HG03439 (cell line): ENCODE results near the gene C10orf53.

Source experiments
- ATAC-seq: cut with Tn5 transposase; IDR thresholded peaks from one replicate; pipeline ENCODE4 v1.9.1; 2021; ENCODE audit warnings: mild to moderate bottlenecking, moderate library complexity; ENCODE audit not compliant: unreplicated experiment

The C10orf53 gene, protein sequence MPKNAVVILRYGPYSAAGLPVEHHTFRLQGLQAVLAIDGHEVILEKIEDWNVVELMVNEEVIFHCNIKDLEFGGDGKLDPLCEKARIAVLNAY

GRCh38 chr10:49679480-49679893 is at the start of gene C10orf53:
TSS of gene C10orf53 (plus strand) at chr10:49679651. CDS start at chr10:49679698, 47 bp downstream.
- ATAC-seq, result no peak

GRCh38 chr10:49631975-49632374 is 47.5 kb upstream of the C10orf53 start:
- ATAC-seq, result no peak

GRCh38 chr10:49632406-49633317 is 46.8 kb upstream of the C10orf53 start:
- no peak for ATAC-seq

DNA sequence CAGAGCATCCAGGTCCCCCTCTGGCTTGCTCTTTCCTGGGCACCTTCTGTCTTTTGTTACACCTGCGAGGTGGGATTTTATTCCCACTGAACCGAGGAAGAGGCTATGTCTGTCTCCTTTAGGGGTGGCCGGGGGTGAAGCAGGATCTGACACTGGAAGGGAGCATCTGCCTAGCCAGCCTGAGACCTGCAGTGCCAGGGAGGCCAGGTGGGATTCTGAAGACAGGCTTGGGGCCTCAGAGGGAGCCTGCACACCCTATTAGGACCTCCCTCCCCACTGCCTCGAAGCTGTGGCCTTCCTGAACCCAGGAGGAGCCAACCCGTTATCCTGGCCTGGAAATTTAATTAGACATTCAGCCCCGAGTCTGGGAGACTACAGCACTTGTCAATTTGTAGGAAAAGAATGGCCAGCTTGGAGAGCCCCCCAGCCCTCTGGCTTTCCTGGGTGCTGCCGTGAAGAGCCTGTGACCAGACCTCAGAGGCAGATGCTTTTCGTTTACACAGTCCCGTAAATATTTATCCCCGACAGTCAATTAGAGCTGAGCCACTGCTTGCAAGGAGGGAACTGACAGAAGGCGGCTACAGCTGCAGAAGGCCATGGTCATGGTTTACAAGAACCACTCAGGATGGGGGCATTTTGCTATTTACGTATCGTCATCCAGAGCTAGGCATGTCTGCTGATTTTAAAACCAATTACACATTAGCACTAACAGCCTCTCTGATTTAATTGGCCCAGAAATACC is 46.0 kb upstream of the C10orf53 start:
- no peak for ATAC-seq

DNA sequence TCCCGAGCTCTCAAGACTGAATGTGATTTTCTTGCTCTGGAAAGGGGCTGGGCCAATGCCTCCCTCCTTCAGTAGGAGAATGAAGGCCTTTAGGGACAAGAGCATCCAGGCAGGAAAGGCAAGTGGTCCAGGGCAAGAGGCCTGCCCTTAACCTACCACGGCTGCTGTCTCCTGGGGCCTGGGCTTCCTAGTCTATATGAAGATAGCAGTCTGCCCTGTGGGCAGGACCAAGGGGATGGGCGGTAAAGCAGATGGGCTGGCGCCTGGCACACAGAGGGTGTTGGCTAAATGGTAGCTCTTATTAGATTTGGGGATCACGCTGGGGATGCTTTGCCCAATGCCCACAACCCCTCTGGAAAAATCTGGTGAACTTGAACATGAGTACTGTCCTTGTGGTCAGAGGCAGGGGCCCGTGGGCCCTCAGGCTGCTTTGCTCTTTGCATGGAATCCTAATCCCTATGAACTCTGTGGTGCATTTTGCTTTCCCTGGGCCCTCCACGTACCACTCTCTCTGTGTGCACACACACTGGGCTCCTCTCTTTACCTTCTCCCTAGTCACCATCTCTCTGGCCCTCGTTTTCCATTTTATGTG is 45.3 kb upstream of the C10orf53 start:
- no peak for ATAC-seq

DNA sequence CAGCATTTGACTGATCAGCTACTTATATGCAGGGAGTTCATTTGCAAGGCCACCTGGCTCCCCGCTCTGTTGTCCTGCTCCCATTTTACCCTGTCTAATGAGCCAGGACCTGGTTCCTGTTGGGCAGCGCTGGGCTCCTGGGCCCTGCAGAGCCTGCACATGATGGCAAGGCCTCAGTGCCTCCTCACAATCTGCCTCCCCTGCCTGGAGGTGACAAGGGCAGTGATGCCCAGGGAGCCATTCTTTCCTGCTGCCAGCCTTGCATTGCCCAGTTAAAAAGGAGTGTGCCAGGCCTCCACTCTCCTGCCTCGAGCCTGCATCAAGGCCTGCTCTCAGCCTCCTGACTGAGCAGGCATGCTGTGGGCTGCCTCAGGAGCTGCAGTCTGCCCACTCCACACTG is 37.1 kb upstream of the C10orf53 start:
- ATAC-seq, result no peak

- no peak for ATAC-seq
Observed at GRCh38 chr10:49643241-49644034, 36.0 kb upstream of the C10orf53 start.

DNA sequence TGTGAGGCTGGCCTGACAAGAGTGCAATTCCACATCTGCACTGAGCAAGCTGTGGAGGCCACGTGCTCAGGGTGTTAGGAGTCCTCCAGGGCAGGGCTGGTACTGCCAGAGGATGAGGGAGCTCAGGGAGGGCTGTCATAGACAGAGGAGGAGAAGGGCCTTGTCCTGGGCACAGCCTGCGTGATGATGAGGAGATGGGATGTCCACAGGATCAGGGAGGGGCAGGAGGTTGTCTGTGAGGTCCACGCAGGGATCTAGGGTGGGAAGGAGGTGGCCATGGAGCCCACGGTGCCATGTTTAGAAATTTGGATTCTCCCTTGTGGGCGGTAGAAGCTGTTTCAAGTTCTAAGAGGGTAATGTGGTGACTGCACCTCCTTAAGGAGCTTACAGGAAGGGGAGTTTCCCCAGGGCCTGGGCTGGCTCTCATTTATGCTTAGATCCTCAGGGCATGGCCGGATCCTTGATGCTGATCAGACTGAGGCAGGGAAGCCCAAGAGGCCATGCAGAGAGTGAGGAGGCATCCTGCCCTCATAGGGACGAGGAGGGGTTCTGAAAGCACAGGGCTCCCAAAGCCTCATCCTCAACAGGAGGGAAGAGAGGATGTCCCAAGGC is 35.3 kb upstream of the C10orf53 start:
- no peak for ATAC-seq

DNA sequence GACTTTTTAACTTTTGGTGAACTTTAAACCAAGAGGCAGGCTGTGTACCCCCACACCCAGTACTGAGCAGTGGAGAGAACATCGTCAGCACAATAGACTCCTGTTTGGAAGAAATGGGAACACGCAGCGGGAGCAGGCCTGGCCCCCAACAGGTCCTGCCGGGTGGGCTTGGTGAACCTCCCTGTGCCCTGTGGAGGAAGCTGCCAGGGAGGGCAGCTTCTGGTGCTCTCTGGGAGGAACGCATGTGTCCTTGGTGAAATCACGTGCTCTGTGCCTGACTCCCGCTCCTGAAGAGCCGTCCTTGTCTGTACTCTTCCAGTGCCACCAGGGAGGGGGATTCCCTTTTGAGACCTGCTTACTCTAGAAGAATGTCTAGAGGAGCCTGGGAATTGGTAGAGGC is 34.0 kb upstream of the C10orf53 start:
- no peak for ATAC-seq

DNA sequence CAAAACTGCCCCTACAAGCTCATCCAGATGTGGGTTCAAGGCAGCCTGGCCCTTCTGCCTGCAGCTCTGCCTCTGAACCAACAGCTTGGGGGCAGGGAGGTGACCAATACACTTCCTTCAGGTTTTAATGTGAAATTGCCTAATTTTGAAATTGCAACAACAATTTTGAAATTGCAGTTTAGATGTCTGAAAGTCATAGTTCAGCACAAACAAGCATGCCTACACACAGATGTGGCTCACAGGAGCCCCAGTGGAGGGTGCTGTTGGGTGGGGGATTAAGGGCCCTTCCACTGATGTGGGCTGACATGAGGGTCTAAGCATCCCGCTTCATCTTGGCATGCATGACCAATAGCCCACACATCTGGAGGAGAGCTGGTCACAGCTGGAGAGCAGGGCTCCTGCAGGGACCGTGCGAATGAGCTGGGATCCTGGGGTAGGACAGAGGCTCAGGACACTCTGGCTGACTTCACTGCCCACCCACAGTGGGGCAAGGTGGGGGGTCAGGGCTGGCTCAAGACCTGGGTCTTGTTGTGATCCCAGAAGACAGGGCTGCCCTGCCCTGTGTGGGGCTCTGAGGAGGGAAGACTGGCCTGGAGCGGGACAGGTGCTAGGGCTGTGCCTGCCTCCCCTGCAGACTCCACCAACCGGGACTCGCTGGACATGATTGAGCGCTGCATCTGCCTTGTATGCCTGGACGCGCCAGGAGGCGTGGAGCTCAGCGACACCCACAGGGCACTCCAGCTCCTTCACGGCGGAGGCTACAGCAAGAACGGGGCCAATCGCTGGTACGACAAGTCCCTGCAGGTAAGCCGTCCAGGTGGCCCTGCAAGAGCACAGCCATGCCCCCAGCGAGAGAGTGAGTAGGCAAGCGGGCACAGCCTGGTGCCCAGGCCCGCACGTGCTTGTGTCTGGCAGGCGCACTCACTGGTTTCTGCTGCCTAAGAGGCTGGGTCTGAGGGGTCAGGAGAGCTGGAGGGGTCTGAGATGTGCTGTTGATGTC is 33.3 kb upstream of the C10orf53 start:
- ATAC-seq, result no peak

DNA sequence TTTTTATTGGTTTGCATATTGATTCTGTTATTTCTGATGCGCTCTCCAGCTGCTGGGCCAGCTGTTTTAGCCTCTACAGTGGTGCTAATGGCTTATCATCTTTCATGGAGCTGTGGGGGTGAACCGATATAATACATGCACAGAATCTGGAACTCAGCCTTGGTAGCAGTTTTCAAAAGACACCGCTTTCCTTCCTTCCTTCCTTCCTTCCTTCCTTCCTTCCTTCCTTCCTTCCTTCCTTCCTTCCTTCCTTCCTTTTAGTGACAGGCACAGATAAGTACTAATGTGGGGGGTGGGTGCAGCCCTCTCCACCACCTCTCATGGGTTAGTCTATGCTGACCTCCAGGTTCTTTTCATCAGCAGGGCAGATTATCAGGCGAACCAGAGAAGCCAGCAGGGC is 31.9 kb upstream of the C10orf53 start:
- no peak for ATAC-seq

DNA sequence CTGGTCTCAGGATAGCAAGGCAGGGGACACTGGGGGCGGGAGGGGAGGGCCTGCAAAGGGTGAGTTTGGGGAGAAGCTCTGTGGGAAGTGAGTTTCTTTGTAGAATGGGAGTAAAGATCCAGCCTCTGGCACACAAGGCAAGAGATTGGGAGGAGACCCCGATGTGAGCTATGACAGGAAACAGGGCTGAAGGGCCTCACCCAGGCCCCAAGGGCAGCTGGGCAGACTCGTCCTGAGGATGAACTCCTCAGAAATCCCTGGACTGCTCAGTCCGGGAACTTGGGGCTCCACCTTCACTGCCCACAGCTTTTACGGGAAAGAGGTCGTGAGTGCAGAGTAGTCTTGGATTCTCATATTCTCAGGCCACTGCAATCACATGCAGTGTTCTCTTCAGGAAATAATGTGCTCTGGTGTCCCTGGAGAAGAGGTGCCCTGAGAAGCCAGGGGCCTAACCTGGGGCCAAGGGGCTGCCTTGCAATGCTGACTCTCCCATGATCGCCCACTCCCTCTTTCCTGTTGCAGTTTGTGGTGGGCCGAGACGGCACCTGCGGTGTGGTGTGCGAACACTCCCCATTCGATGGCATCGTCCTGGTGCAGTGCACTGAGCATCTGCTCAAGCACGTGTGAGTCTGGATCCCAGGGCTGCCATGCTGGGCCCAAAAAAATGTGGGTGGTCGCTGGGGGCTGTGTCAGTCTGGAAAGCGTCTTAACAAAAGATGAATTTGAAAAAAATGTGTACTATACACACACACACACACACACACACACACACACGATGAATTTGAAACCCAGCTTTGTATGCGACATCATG is 31.3 kb upstream of the C10orf53 start:
- no peak for ATAC-seq

- no peak for ATAC-seq
Observed at GRCh38 chr10:49649294-49649693, 30.2 kb upstream of the C10orf53 start.

DNA sequence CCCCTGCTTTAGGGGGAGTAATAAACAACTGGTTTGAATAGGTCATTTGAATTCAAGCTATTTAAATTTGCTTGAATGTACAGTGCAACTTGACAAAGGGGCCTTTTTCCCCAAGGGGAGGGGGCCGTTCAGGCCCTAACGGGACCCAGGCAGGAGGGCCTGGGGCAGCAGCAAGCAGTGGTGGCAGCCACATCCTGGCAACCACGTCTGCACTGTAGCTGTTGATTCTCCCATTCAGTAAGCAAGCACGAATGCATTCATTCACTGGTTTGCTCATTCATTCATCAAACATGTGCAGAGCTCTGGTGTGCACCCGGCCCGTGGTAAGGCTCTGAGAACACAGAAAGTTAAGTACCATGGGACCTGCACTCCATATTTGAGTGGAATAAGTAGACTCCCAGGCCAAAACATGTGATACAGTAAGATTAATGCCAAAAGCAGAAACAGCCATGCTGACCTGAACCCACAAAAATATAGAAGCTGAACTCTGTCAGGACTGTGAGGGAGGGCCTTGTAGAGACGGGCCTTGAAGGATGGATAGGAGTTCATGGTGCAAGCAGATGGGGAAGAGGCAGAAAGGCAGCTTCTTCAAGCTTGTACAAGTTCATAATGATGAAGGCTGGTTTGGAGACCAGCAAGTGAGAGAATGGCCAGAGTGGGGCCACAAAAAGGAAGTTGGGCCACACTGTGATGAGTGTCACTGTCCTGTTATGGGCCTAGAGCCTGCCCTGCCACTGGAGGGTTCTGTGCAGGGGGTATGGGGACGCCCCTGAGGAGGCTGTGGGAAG is 29.3 kb upstream of the C10orf53 start:
- ATAC-seq, result no peak

DNA sequence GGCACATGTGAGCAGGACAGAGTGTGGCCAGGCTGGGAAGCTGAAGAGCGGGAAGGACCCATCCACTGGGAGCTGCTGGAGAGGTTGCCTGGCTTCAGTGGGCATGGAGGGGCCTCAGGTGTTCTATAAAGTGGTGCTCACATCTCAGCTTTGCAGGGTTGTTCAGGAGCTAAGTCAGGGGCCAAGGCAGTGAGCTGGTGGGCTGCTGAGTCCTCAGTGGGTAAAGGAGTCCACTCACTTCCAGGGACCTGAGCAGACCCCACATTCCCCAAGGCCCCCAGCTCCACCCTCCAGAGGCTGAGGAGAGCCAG is 28.8 kb upstream of the C10orf53 start:
- ATAC-seq, result no peak

DNA sequence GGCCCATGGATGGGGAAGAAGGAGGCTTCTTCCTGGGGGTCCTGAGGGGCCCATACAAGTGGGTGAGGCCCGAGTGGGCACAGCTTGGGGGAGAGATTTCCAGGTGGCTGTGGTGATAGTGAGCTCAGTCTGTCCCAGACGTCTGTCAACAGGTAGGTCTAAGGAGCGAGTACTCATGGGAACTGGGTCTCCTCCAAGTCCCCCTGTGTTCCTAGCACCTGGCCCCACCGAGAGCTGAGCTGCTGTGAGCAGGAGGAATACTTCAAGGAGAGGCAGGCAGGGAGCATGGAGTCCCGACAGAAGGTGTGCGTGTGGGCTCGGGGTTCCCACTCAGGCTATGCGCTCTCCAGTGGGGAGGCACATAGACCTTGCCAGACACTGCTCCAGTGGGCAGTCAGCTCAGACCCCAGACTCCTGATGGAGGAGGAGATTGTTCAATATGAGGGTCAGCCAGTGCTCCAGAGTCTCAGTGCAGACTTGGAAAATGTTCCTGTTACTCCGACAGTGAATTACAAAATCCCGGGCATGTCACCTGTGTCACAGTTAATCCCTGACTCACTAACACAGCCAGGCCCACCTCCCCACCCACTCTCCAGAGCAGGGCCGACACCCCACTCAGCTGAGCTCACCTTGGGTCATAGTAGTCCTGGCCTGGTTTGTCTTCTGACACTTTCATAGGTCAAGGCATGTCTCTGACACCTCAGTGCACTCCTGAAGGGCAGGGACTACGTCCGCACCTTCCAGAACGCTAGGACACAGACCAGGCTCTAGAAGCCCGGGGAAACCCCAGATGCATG is 28.2 kb upstream of the C10orf53 start:
- no peak for ATAC-seq

- no peak for ATAC-seq
Observed at GRCh38 chr10:49651917-49652316, 27.5 kb upstream of the C10orf53 start.
